GM21576 (cell line): ENCODE results near the gene SNTG2.
"Not testable (repeated sequence)": the region's sequence is repeated elsewhere in the genome, so short reads cannot be mapped to it uniquely, and the experiment has no call there.

Source experiments
- ATAC-seq: cut with Tn5 transposase; IDR thresholded peaks from one replicate; pipeline ENCODE4 v1.9.1; 2021; ENCODE audit warnings: mild to moderate bottlenecking, moderate library complexity; ENCODE audit not compliant: unreplicated experiment

The SNTG2 gene

DNA sequence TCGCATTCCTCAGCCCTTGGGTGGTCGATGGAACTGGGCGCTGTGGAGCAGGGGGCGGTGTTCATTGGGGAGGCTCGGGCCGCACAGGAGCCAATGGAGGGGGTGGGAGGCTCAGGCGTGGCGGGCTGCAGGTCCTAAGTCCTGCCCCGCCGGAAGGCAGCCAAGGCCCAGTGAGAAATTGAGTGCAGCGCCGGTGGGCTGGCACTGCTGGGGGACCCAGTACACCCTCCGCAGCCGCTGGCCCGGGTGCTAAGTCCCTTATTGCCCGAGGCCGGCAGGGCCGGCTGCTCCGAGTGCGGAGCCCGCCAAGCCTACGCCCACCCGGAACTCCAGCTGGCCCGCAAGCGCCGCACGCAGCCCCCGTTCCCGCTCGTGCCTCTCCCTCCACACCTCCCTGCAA lies 278.9 kb downstream of the SNTG2 start:
- not testable (repeated sequence) for ATAC-seq

GRCh38 chr2:1230155-1230893 lies 279.7 kb downstream of the SNTG2 start:
- no peak for ATAC-seq

DNA sequence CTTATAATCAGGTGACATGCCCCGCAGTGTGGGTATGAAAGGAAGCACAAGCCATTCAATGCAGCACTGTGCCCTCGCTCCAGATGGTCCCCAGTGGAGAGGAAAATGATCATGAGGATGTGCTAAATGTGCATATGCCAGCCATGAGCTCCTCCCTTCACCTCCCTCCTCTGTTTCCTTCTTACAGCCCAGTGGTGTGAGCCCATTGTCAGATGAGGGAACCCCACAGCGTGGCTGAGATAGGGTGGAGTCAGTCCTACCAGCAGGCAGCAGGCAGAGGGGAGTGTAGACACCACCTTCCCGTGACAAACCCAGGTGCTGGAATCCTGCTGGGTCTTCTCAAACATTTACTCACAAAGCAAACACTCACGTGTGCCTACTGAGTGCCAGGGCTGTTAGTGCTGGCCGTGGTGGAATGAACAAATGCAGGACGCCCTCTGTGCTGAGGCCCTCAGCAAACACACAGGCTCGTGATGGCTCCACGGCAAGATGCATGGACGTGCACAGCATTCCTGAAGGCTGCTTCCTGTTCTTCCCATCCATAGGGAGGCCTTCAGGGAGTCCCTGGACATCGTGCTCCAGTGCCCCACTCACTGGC lies 280.9 kb downstream of the SNTG2 start:
- no peak for ATAC-seq

GRCh38 chr2:1233281-1233680 lies 282.6 kb downstream of the SNTG2 start:
- ATAC-seq: no peak

GRCh38 chr2:1234731-1235308 lies 284.2 kb downstream of the SNTG2 start:
- no peak for ATAC-seq

GRCh38 chr2:1235806-1236205 lies 285.2 kb downstream of the SNTG2 start:
- ATAC-seq: no peak

DNA sequence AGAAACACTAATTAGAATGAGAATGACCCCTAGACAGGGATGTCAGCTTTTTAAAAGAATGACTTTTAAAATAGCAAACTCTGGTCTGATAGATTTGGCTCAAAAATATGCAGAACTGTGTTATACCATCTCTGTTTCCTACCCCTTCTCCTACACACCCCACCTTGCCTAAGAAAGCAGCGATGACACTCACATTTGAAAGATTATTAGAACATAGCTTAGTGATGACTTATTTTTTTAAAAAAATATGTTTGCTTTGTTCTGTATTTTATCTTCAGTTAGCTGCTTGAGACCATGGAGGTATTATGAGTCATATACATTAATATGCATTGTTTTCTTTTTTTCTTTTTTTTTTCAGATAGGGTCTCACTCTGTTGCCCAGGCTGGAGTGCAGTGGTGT lies 286.0 kb downstream of the SNTG2 start:
- no peak for ATAC-seq

DNA sequence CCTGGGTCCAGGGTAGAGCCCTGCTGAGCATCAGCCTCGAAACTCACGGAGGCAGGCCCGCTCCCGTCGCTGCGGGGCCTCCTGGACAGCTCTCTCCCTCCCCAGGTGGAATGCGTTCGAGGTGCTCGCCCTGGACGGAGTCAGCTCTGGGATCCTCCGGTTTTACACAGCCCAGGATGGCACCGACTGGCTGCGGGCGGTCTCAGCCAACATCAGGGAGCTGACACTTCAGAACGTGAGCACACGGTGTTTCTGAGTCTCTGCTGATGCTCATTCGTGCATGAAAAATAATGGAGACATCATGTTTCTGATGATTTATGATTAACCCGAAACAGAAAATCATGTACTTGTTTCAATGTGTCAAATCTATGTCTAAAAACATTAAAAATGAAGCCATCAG lies 287.1 kb downstream of the SNTG2 start:
- ATAC-seq: no peak

DNA sequence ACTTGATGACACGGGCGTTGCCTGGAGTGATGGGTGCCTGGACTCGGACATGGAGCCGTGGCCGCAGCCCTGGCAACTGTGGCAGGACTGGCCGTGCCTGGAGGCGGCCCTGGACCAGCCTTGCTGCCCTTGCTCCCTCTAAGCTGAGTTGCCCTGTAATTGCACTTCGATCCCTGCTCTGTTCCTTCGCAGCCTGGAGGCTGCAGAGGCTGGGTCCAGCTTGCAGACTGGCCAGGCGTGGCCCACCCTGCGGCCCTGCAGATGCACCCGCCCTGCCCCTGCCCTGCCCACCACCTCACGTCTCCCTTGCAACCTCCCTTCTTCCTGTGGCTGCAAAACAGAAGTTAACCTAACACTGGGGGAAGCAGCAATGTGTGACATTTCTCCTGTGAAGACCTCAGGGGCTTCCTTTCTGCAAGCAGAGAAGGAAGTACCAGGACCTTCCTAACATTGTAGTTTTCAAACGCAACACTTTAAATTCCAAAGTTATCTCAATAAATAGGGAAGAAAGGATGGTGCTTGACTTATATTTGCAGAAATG lies 288.0 kb downstream of the SNTG2 start:
- no peak for ATAC-seq

GRCh38 chr2:1245193-1245592 lies 294.5 kb downstream of the SNTG2 start:
- ATAC-seq: no peak

DNA sequence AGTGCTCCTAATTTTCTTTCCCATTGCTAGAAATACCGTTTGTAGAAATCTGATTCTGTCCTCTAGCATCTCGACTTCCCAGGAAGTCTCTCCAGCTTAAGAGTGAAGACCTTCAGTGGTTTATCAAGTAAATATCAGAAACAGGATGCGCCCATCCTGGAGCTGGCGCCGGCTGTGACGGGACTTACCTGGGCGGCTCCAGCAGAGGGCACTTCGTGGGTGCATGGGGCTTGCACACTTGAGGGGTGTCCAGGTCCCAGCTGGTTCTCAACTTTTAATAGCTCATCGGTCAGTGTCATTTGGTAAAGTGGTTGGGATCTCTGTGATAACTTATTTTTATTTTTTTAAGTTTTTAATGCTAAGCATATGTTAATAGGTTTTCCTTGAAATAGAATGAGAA lies 295.6 kb downstream of the SNTG2 start:
- ATAC-seq: no peak

DNA sequence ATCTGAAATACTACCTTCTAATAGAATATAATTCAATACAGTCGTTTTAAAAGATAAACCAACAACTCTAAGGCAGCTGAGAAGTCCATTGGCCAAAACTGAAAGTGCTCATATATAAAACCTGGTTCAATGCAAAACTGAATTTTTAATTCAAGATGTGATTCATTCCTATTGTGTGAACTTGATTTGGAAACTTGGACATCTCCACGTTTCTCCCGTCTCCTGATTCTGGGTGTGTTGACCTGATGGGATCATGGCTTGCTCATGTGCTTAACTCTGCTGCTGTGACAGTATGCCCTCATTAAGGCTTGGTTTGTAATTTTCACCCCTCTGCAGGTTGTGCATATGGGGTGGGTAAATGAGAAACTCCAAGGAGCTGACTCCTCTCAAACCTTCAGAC lies 296.3 kb downstream of the SNTG2 start:
- ATAC-seq: no peak

DNA sequence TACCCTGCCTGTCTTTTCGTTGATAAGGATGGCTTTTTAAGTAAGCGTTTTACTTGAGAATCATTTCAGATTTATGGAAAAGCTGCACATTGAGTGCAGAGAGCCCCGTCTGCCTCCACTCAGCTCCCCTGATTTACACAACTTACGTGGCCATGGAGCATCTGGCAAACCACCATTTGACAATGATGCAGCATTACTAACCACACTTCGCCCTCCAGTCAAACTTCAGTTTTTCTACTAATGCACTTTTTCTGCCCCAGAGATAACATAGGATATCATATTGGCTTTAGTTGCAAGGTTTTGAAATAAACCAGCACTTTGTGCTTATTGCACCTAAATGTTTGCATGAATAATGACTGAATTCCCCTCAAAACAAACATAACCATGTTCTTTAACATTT lies 297.5 kb downstream of the SNTG2 start:
- no peak for ATAC-seq

GRCh38 chr2:1249897-1250687 lies 299.4 kb downstream of the SNTG2 start:
- no peak for ATAC-seq

- ATAC-seq: no peak
These were observed 300.9 kb downstream of the SNTG2 start for GRCh38 chr2:1251520-1251919.

- no peak for ATAC-seq
These were observed 303.0 kb downstream of the SNTG2 start for GRCh38 chr2:1253629-1254028.

- ATAC-seq: no peak
These were observed 304.2 kb downstream of the SNTG2 start for GRCh38 chr2:1254662-1255343.

GRCh38 chr2:1256632-1257324 lies 306.1 kb downstream of the SNTG2 start:
- no peak for ATAC-seq

GRCh38 chr2:1257334-1257733 lies 306.7 kb downstream of the SNTG2 start:
- no peak for ATAC-seq

DNA sequence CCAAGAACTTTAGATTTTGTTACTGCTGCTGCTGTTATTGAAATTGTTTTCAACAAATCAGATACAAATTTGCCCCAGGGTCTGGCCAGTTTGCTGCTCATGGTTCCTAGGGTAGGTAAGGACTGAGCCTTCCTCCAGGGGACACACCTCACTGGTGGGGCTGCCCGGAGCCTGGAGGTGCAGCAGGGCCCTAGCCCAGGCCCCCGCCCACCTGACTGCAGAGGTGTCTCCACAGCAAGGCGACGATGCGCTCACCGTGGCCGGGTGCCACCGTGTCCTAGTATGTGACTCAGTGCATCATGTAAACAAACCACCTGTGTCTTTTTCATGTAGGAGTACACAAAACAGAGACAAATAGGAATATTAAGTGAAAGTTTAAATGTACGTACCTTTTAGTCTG lies 309.1 kb downstream of the SNTG2 start:
- no peak for ATAC-seq
